Thyroid gland (tissue), 4 donors: ENCODE results near the gene SAMD4A.

Experiments used
- CTCF ChIP-seq, 6 experiments: fragments of 200-600 bp in 3 of 6; fragments of 450-650 bp in 3 of 6; sonication (generic) in 3 of 6; IDR thresholded peaks; one replicate each; pipeline ENCODE4 v1.5.1; 2016 to 2019; ENCODE audit warnings: antibody characterized with exemption in 6 of 6, mild to moderate bottlenecking in 2 of 6, inconsistent platforms in 1 of 6, moderate library complexity in 1 of 6
- POLR2A ChIP-seq, 2 donors: fragments of 450-650 bp; IDR thresholded peaks; one replicate each; pipeline ENCODE4 v1.6.1; 2017; ENCODE audit warnings: antibody characterized with exemption in 2 of 2, mild to moderate bottlenecking in 2 of 2, moderate library complexity in 1 of 2

DNA sequence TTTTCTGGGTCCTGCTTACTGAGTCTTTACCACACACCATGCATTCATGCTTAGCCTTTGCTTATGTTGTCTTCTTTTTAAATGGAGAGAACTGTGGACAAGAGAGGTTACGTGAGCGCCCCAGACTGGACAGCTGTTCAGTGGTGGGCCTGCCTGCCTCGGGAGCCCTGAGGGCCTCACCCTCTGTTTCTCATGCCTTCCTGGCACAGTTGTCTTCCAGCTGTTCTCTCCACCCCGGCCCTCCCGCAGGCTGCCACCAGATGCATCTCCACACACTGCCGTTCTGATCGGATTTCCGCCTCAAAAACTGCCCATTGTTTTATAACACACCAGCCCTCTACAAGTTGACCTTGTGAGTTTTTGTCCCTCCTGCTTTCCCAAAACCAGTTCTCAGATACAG, 100.8 kb downstream of the SAMD4A start:
- TF ChIP-seq POLR2A (IDR thresholded peaks at IDR 0.05) (no peak), CTCF (IDR thresholded peaks at IDR 0.05) (no peak)
